ENCODE results near the gene HSPA4. TPM values are rescaled to one million over a fixed set of nuclear protein-coding genes. Genes with fewer than 3 reads are reported as not detected.

The HSPA4 gene
- total and polyA plus RNA-seq, 2 experiments from 2014 or later = 340 to 343 TPM

DNA sequence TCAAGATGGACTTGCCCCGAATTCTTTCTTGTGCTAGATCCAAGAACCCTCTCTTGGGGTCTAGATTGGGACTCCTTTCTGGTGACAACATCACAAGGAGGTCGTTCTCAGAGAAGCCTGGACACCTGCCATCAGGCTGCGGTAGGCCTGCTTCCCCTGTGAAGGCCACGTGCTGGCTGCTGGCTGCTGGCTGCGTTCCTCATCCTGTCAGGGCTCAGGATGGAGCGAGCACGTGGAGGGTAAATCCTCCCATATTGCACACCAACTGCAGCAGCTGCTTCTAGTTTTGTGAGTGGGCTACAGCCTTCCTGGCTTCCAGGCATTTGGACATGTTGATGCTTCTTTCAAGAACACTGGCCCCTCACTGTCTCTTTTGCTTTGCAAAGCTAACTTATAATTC lies 95.6 kb downstream of the HSPA4 start (continued):
- TF ChIP-seq ETS1 (IDR thresholded peaks at IDR 0.05) = no peak
- no peak for TF ChIP-seq EZH2 (IDR thresholded peaks at IDR 0.05; ENCODE audit: low read depth, unreplicated experiment)
- TF ChIP-seq POLR2AphosphoS5 (IDR thresholded peaks at IDR 0.05; ENCODE audit: low read depth) = no peak
- no peak for TF ChIP-seq JUNB (IDR thresholded peaks at IDR 0.05; ENCODE audit: unreplicated experiment)
- TF ChIP-seq, protein P1, sequence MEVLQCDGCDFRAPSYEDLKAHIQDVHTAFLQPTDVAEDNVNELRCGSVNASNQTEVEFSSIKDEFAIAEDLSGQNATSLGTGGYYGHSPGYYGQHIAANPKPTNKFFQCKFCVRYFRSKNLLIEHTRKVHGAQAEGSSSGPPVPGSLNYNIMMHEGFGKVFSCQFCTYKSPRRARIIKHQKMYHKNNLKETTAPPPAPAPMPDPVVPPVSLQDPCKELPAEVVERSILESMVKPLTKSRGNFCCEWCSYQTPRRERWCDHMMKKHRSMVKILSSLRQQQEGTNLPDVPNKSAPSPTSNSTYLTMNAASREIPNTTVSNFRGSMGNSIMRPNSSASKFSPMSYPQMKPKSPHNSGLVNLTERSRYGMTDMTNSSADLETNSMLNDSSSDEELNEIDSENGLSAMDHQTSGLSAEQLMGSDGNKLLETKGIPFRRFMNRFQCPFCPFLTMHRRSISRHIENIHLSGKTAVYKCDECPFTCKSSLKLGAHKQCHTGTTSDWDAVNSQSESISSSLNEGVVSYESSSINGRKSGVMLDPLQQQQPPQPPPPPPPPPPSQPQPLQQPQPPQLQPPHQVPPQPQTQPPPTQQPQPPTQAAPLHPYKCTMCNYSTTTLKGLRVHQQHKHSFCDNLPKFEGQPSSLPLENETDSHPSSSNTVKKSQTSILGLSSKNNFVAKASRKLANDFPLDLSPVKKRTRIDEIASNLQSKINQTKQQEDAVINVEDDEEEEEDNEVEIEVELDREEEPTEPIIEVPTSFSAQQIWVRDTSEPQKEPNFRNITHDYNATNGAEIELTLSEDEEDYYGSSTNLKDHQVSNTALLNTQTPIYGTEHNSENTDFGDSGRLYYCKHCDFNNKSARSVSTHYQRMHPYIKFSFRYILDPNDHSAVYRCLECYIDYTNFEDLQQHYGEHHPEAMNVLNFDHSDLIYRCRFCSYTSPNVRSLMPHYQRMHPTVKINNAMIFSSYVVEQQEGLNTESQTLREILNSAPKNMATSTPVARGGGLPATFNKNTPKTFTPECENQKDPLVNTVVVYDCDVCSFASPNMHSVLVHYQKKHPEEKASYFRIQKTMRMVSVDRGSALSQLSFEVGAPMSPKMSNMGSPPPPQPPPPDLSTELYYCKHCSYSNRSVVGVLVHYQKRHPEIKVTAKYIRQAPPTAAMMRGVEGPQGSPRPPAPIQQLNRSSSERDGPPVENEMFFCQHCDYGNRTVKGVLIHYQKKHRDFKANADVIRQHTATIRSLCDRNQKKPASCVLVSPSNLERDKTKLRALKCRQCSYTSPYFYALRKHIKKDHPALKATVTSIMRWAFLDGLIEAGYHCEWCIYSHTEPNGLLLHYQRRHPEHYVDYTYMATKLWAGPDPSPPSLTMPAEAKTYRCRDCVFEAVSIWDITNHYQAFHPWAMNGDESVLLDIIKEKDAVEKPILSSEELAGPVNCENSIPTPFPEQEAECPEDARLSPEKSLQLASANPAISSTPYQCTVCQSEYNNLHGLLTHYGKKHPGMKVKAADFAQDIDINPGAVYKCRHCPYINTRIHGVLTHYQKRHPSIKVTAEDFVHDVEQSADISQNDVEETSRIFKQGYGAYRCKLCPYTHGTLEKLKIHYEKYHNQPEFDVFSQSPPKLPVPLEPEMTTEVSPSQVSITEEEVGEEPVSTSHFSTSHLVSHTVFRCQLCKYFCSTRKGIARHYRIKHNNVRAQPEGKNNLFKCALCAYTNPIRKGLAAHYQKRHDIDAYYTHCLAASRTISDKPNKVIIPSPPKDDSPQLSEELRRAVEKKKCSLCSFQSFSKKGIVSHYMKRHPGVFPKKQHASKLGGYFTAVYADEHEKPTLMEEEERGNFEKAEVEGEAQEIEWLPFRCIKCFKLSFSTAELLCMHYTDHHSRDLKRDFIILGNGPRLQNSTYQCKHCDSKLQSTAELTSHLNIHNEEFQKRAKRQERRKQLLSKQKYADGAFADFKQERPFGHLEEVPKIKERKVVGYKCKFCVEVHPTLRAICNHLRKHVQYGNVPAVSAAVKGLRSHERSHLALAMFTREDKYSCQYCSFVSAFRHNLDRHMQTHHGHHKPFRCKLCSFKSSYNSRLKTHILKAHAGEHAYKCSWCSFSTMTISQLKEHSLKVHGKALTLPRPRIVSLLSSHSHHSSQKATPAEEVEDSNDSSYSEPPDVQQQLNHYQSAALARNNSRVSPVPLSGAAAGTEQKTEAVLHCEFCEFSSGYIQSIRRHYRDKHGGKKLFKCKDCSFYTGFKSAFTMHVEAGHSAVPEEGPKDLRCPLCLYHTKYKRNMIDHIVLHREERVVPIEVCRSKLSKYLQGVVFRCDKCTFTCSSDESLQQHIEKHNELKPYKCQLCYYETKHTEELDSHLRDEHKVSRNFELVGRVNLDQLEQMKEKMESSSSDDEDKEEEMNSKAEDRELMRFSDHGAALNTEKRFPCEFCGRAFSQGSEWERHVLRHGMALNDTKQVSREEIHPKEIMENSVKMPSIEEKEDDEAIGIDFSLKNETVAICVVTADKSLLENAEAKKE (CRISPR knock-in tag; IDR thresholded peaks at IDR 0.05) = no peak
- no peak for TF ChIP-seq CREB1 (CRISPR knock-in tag; IDR thresholded peaks at IDR 0.05; ENCODE audit: low read depth)

GRCh38 chr5:133147815-133148567 lies 96.2 kb downstream of the HSPA4 start:
- no peaks in the 10 kb centered on the region for H4K20me1 ChIP-seq (replicated peaks; ENCODE audit: insufficient read depth)
- Mint-ChIP-seq H3K36me3 (ENCODE audit: low read depth) (no peaks in the 10 kb centered on the region; the same call in 2 of the 3 replicates), H3K4me3 (no peak overlapping the region), H3K27me3 (ENCODE audit: insufficient read depth, low read depth, poor library complexity) (no peaks in the 10 kb centered on the region), H3K4me1 (peaks cover 5% of the 10 kb centered on the region; the same call in 1 of the 3 replicates), H3K9me3 (peaks cover 10% of the 10 kb centered on the region; the same call in 2 of the 3 replicates), H3K27ac (no peak overlapping the region)
- DNase-seq (ENCODE audit: low spot score) (no peak), ATAC-seq (no peak)
- no peaks in the 10 kb centered on the region for H3F3A ChIP-seq (replicated peaks; ENCODE audit: low read depth)
- no peak overlapping the region; the same call in 1 of the 2 replicates for H2AFZ ChIP-seq
- no peaks in the 10 kb centered on the region for H3K36me3 ChIP-seq (ENCODE audit: insufficient read depth)
- no peak overlapping the region for H3K27ac ChIP-seq (ENCODE audit: low read depth)
- no peaks in the 10 kb centered on the region for H3K27me3 ChIP-seq (ENCODE audit: insufficient read depth)
- 0 out of 2 replicates have a peak, but pooled peaks cover 4% of the 10 kb centered on the region for H3K9me2 ChIP-seq (ENCODE audit: insufficient read depth)
- no peak overlapping the region for H3K4me2 ChIP-seq
- H3K79me2 ChIP-seq (replicated peaks; ENCODE audit: insufficient read depth) = no peaks in the 10 kb centered on the region
- TF ChIP-seq, protein P2, sequence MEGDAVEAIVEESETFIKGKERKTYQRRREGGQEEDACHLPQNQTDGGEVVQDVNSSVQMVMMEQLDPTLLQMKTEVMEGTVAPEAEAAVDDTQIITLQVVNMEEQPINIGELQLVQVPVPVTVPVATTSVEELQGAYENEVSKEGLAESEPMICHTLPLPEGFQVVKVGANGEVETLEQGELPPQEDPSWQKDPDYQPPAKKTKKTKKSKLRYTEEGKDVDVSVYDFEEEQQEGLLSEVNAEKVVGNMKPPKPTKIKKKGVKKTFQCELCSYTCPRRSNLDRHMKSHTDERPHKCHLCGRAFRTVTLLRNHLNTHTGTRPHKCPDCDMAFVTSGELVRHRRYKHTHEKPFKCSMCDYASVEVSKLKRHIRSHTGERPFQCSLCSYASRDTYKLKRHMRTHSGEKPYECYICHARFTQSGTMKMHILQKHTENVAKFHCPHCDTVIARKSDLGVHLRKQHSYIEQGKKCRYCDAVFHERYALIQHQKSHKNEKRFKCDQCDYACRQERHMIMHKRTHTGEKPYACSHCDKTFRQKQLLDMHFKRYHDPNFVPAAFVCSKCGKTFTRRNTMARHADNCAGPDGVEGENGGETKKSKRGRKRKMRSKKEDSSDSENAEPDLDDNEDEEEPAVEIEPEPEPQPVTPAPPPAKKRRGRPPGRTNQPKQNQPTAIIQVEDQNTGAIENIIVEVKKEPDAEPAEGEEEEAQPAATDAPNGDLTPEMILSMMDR (conservative IDR thresholded peaks at IDR 0.05; ENCODE audit: low read depth in 2 of 2) = no peak
- TF ChIP-seq, protein P3, sequence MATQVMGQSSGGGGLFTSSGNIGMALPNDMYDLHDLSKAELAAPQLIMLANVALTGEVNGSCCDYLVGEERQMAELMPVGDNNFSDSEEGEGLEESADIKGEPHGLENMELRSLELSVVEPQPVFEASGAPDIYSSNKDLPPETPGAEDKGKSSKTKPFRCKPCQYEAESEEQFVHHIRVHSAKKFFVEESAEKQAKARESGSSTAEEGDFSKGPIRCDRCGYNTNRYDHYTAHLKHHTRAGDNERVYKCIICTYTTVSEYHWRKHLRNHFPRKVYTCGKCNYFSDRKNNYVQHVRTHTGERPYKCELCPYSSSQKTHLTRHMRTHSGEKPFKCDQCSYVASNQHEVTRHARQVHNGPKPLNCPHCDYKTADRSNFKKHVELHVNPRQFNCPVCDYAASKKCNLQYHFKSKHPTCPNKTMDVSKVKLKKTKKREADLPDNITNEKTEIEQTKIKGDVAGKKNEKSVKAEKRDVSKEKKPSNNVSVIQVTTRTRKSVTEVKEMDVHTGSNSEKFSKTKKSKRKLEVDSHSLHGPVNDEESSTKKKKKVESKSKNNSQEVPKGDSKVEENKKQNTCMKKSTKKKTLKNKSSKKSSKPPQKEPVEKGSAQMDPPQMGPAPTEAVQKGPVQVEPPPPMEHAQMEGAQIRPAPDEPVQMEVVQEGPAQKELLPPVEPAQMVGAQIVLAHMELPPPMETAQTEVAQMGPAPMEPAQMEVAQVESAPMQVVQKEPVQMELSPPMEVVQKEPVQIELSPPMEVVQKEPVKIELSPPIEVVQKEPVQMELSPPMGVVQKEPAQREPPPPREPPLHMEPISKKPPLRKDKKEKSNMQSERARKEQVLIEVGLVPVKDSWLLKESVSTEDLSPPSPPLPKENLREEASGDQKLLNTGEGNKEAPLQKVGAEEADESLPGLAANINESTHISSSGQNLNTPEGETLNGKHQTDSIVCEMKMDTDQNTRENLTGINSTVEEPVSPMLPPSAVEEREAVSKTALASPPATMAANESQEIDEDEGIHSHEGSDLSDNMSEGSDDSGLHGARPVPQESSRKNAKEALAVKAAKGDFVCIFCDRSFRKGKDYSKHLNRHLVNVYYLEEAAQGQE (IDR thresholded peaks at IDR 0.05; ENCODE audit: unreplicated experiment) = no peak
- no peak for TF ChIP-seq POLR2AphosphoS5 (IDR thresholded peaks at IDR 0.05; ENCODE audit: low read depth)
- H3K4me1 ChIP-seq (ENCODE audit: insufficient read depth) = no peaks in the 10 kb centered on the region
- H3K4me3 ChIP-seq = no peak overlapping the region
